NCI-H345 (cell line): ENCODE results near the gene ARFGEF3.
"Not testable (repeated sequence)": the region's sequence is repeated elsewhere in the genome, so short reads cannot be mapped to it uniquely, and the experiment has no call there.

Source experiments
- DNase-seq: peaks from one replicate; lab custom pipeline; 2025; lab: John Stamatoyannopoulos, UW

ARFGEF3 gene

GRCh38 chr6:138357928-138358327 is 196.2 kb downstream of the ARFGEF3 start:
- DNase-seq: no peak

DNA sequence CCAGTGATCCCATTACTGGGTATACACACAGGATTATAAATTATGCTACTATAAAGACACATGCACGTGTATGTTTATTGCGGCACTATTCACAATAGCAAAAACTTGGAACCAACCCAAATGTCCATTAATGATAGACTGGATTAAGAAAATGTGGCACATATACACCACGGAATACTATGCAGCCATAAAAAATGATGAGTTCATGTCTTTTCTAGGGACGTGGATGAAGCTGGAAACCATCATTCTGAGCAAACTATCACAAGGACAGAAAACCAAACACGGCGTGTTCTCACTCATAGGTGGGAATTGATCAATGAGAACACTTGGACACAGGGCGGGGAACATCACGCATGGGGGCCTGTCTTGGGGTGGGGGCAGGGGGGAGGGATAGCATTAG is 206.9 kb downstream of the ARFGEF3 start:
- not testable (repeated sequence) for DNase-seq

GRCh38 chr6:138370631-138371451 is 209.1 kb downstream of the ARFGEF3 start:
- no peak for DNase-seq

DNA sequence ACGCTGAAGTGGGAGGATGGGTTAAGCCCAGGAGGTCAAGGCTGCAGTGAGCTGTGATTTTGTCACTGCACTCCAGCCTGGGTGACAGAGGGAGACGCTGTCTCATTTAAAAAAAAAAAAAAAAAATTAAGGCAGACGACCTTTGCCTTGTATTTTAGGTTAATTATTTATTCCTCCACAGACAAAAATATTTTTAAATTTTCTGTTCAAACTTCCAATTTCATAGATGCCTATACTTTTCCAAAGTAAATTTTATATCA is 209.6 kb downstream of the ARFGEF3 start:
- no peak for DNase-seq

DNA sequence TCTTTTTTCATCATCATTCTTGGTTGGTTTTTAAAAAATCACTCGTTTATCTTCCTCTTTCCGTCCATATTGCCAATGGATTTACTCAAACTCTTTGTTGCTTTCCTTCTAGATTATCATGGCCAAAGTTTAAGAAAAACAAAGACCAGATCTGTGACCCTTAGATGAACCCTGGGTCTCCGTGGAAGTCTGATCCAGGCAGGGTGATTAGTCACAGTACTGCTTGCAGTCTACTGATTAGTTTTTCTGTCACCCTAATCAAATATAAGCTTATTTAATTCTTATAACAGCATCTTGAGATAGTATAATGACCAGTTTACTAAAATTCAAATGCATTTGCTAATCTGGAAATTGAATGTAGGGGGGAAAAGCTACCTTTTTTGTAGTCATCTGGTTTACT is 210.0 kb downstream of the ARFGEF3 start:
- DNase-seq: no peak

DNA sequence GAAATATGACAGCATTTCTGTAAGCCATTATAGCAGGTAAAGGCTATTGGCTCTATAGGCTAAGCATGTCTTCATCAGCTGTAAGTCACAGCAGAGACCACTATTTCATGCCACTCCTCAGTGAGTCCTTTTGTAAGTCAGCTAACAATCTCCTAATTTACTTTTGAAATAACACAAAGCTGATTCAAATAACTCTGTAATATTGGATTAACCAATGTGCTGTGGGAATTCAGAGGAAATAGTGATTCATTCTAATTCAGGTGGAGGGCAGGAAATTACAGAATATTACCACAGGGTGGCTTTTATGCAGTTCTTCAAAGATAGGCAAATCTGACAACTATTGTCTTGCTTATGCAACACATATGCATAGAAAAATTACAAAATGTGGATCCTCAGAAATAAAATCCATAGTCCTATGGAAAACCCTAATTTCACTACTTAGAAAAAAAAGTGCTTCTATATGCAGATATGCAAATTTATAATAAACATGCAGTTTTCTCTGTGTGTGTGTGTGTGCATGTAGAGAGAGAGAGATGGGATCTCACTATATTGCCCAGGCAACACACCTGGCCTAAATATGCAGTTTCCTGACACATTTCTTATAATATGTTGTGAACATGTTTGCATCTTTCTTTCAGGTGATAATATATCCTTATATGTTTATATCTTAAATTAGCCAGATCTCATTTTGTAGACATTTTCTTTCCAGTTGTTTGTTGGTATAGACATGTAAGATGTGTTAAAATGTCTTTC is 211.1 kb downstream of the ARFGEF3 start:
- DNase-seq: no peak

GRCh38 chr6:138374230-138374629 is 212.5 kb downstream of the ARFGEF3 start:
- no peak for DNase-seq

DNA sequence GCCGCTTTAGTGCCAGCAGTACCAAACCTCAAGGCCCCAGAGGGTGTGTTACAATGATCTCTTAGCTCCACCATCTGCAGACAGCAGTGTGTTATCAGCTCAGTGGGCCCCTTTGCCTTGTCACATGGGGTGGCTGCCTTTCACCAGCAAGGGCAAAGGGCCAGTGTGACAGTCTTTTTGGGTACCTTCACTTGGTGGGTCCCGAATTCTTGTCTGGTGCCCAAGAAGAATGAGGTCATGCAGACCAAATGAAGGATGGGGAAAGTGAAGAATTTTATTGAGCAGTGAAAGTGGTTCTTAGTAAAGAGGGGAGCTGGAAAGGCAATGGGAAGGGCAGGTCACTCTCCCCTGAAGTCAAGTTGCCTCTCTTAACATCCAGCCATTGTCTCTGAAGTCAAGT is 213.1 kb downstream of the ARFGEF3 start:
- no peak for DNase-seq

DNA sequence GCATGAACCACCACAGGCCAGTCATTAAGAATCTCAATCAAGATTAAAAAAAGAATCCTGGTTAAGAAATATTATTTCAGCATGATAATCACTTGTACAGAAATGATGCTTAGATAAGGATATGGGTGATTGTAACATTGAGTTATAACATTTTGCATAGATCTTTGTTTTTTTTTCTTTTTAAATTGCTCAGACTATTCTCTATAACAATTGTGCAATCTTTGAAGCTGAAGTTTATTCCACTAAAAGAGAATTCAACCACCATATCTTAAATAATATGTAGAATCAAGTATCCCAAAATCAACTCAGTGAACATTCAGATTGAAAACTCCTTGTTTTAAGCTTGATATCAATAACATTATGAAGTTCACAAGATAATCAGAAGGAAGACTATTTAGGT is 215.3 kb downstream of the ARFGEF3 start:
- no peak for DNase-seq

DNA sequence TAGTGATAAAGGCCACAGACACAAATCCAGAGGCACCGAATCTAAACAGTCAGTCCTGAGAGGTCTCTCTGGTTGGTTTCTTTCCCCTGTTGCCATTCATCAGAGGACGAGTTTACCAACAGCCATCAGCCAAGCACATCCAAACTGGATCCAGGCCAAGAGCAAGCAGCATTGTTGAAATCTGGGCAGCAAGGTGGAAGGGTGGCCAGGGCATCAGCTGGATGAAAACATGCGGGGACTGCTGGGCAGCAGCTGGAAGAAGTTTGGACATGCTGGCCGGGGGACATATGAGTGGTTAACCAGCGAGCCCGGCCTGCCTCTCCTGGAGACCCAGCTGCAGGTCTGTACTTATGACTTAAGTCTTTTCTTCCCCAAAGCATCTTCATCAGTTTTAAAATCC is 216.1 kb downstream of the ARFGEF3 start, which contains the start of gene SMIM28:
Gene SMIM28, plus strand, starts transcription at position 62 of the 400 bp plus-strand sequence. Its CDS starts 168 bp downstream, at position 230.
- peak; percentile 67 for DNase-seq

GRCh38 chr6:138378463-138378862 is 216.7 kb downstream of the ARFGEF3 start:
- DNase-seq: no peak

- DNase-seq: no peak
These were observed 220.9 kb downstream of the ARFGEF3 start for GRCh38 chr6:138382498-138383265.

DNA sequence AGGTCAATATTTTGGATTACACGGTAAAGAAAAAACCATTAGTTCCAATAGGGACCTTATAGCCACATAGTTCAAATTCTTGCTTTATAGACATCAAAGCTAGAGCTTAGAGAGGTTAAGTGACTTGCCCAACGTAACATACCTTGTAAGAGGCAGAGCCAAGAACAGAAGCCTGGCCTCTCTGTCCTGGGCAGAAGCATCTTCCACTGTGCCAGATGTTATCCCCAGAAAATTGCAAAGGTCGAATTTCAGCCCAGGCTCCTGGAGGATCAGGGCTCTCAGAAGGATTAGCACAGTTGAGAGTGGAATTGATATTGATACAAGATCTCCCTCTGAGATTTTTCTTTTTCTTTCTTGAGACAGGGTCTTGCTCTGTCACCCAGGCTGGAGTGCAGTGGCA is 222.0 kb downstream of the ARFGEF3 start:
- DNase-seq: no peak

GRCh38 chr6:138386897-138387296 is 225.2 kb downstream of the ARFGEF3 start:
- no peak for DNase-seq

GRCh38 chr6:138387577-138388368 is 226.0 kb downstream of the ARFGEF3 start:
- DNase-seq: peak; percentile 77

GRCh38 chr6:138389551-138389950 is 227.8 kb downstream of the ARFGEF3 start:
- no peak for DNase-seq
